GM23248 (cell line): ENCODE data around the gene FGGY. TPM values are rescaled to one million over a fixed set of nuclear protein-coding genes. Genes with fewer than 3 reads are reported as not detected.
"Not testable (repeated sequence)": the region's sequence is repeated elsewhere in the genome, so short reads cannot be mapped to it uniquely, and the experiment has no call there.

ENCODE experiments used
- DNase-seq: peaks from one replicate; pipeline ENCODE4 v3.0.0-alpha.2; 2015
- H2AFZ ChIP-seq: fragments of 200-600 bp; sonication (generic); 2 replicates; pipeline ENCODE4 v1.6.1; 2016; ENCODE audit warnings: antibody characterized with exemption
- H3F3A ChIP-seq: fragments of 200-600 bp; sonication (generic); 2 replicates; pipeline ENCODE4 v1.6.1; 2016; ENCODE audit warnings: mild to moderate bottlenecking, antibody characterized with exemption, mixed run types; ENCODE audit not compliant: insufficient read depth
- H3K27ac ChIP-seq: fragments of 200-600 bp; sonication (generic); 2 replicates; pipeline ENCODE4 v1.5.1; 2016; ENCODE audit warnings: mild to moderate bottlenecking
- H3K27me3 ChIP-seq: fragments of 200-600 bp; sonication (generic); replicated peaks from 2 replicates; pipeline ENCODE4 v1.6.1; 2016; ENCODE audit warnings: mild to moderate bottlenecking; ENCODE audit not compliant: insufficient read depth
- H3K36me3 ChIP-seq: fragments of 200-600 bp; sonication (generic); 2 replicates; pipeline ENCODE4 v1.6.1; 2016; ENCODE audit warnings: low read depth, mild to moderate bottlenecking
- H3K4me1 ChIP-seq: fragments of 200-600 bp; sonication (generic); 2 replicates; pipeline ENCODE4 v1.6.1; 2016; ENCODE audit warnings: mild to moderate bottlenecking; ENCODE audit not compliant: insufficient read depth
- H3K4me2 ChIP-seq: fragments of 200-600 bp; sonication (generic); one replicate; pipeline ENCODE4 v1.6.1; 2016; ENCODE audit warnings: mild to moderate bottlenecking; ENCODE audit not compliant: unreplicated experiment
- H3K4me3 ChIP-seq: fragments of 200-600 bp; sonication (generic); 2 replicates; pipeline ENCODE4 v1.5.1; 2016; ENCODE audit warnings: mild to moderate bottlenecking
- H3K79me2 ChIP-seq: fragments of 200-600 bp; sonication (generic); 2 replicates; pipeline ENCODE4 v1.6.1; 2016; ENCODE audit warnings: mild to moderate bottlenecking; ENCODE audit not compliant: insufficient read depth
- H3K9ac ChIP-seq: fragments of 200-600 bp; sonication (generic); 2 replicates; pipeline ENCODE4 v1.6.1; 2016; ENCODE audit warnings: mild to moderate bottlenecking
- H3K9me2 ChIP-seq: fragments of 200-600 bp; sonication (generic); 2 replicates; pipeline ENCODE4 v1.6.1; 2016; ENCODE audit warnings: mixed run types, mild to moderate bottlenecking, moderate library complexity; ENCODE audit not compliant: insufficient read depth
- H3K9me3 ChIP-seq: fragments of 200-600 bp; sonication (generic); one replicate; pipeline ENCODE4 v1.6.1; 2017; ENCODE audit warnings: low read depth
- H4K20me1 ChIP-seq: fragments of 200-600 bp; sonication (generic); 2 replicates; pipeline ENCODE4 v1.6.0; 2016; ENCODE audit not compliant: insufficient read depth
- EZH2 ChIP-seq: fragments of 200-600 bp; sonication (generic); IDR thresholded peaks from 2 replicates; pipeline ENCODE4 v1.6.1; 2018; ENCODE audit warnings: antibody characterized with exemption, mild to moderate bottlenecking; ENCODE audit not compliant: insufficient read depth, poor library complexity, severe bottlenecking
- EZH2phosphoT487 ChIP-seq: fragments of 200-600 bp; sonication (generic); IDR thresholded peaks from 2 replicates; pipeline ENCODE4 v1.6.1; 2018; ENCODE audit warnings: antibody characterized with exemption, moderate library complexity, mild to moderate bottlenecking, low read depth; ENCODE audit not compliant: insufficient read depth
- WGBS, 2 experiments: methylation state at CpG; one replicate each; pipeline ENCODE4 v1.1.6; 2015 to 2017; ENCODE audit warnings: low lambda C conversion rate in 2 of 2, low coverage in 1 of 2; ENCODE audit errors: missing lambda C conversion rate in 2 of 2; 5-methylcytosine and 5-hydroxymethylcytosine counted together
- in situ Hi-C: fragments of 300-500 bp; cut with MboI; formaldehyde crosslinking; loops from 2 replicates; pipeline ENCODE4 v1.15.0; 2020
- polyA plus RNA-seq: library from polyadenylated mRNA; unstranded; fragments of >200 nt; fragmentation: Nextera tagmentation; extraction: Ambion mirVana; gene quantifications from 2 replicates; pipeline ENCODE4 v1.2.1, GENCODE V29; 2016
- total RNA-seq: library from RNA; depleted of rRNA; stranded (reverse); fragments of >200 nt; shearing (Covaris generic); gene quantifications from 2 replicates; pipeline ENCODE4 v1.2.3, GENCODE V29; 2014

The FGGY gene
- total and polyA plus RNA-seq, 2 experiments from 2014 or later: 12.8 to 16.9 TPM

DNA sequence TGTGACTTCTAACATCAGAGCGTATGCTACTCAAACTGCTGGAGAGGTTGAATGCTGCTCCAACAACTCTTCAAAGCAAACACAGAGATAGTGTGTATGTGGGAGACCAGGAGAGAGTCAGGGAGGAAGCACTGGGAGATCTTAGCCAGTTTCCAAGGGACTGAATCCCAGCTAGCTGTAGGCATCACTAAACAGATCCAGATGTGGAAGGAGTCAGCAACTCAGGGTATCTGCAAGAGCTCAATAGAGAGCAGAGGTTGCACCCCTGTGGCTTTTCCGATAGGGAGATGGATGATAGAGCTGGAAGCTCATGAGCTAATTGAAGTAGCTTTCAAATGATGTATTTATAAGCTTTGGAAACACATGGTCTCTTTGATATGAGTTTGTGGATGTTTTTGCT lies 349.0 kb downstream of the FGGY start:
- H4K20me1 ChIP-seq: no peaks in the 10 kb centered on the region
- in situ Hi-C loops: no loop called here
- H3K79me2 ChIP-seq: no peaks in the 10 kb centered on the region
- 0 out of 2 replicates have a peak overlapping the region, but pooled peaks have one; percentile 8 for H3K27ac ChIP-seq
- H3F3A ChIP-seq: peaks cover 9% of the 10 kb centered on the region; the same call in 1 of the 2 replicates
- no peak overlapping the region for H2AFZ ChIP-seq
- H3K4me3 ChIP-seq: no peak overlapping the region
- DNase-seq: peak; percentile 78
- H3K4me2 ChIP-seq: peak overlapping the region; percentile 2
- H3K9me3 ChIP-seq: no peaks in the 10 kb centered on the region
- no peaks in the 10 kb centered on the region for H3K9me2 ChIP-seq
- H3K27me3 ChIP-seq: no peaks in the 10 kb centered on the region
- H3K4me1 ChIP-seq: peaks cover 8% of the 10 kb centered on the region; the same call in 1 of the 2 replicates
- no peak overlapping the region for H3K9ac ChIP-seq
- WGBS, 2 experiments: 10 to 13% methylated on average over 2 of the region's 2 CpGs
- TF ChIP-seq EZH2 (no peak), EZH2phosphoT487 (no peak)
- H3K36me3 ChIP-seq: no peaks in the 10 kb centered on the region

- H2AFZ ChIP-seq, in situ Hi-C loops, H3K27ac ChIP-seq, H3K36me3 ChIP-seq, H4K20me1 ChIP-seq, H3K27me3 ChIP-seq, H3K79me2 ChIP-seq, H3F3A ChIP-seq, H3K9ac ChIP-seq, H3K4me1 ChIP-seq, H3K9me2 ChIP-seq, H3K9me3 ChIP-seq, DNase-seq, H3K4me3 ChIP-seq, H3K4me2 ChIP-seq: not testable (repeated sequence)
- WGBS, 2 experiments: 87 to 88% methylated on average over 19 to 30 of the region's 30 CpGs
These were observed 356.5 kb downstream of the FGGY start for GRCh38 chr1:59653142-59653958.

DNA sequence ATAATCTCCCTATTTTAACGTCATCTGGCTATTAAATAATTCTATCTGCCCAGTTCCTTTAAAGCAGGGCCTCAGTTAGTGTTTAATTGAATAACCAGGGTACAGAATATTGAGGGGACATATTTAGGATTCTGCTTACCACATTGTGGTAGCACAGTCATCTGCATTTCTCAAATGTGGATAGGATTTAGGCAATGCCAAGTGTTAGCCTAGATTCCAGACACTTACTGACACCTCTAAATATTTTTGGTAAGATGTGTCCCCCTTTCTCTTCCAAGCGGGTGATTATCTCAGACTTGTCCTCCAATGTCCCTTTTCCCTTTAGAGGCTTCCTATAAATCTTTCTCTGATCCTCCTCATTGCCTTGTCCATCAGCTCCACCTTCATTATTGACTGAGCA lies 357.1 kb downstream of the FGGY start:
- no peak for DNase-seq
- TF ChIP-seq EZH2phosphoT487 (no peak), EZH2 (no peak)
- in situ Hi-C loops: no loop called here
- no peak overlapping the region for H3K9ac ChIP-seq
- H3K27me3 ChIP-seq: no peaks in the 10 kb centered on the region
- no peaks in the 10 kb centered on the region for H3K9me2 ChIP-seq
- H3K27ac ChIP-seq: no peak overlapping the region
- 86 to 90% methylated on average over 2 of the region's 2 CpGs for WGBS, 2 experiments
- no peaks in the 10 kb centered on the region for H3K4me1 ChIP-seq
- H4K20me1 ChIP-seq: no peaks in the 10 kb centered on the region
- H3K4me3 ChIP-seq: no peak overlapping the region
- no peaks in the 10 kb centered on the region for H3K79me2 ChIP-seq
- H3F3A ChIP-seq: no peaks in the 10 kb centered on the region
- no peak overlapping the region for H2AFZ ChIP-seq
- H3K4me2 ChIP-seq: no peak overlapping the region
- H3K36me3 ChIP-seq: no peaks in the 10 kb centered on the region
- H3K9me3 ChIP-seq: no peaks in the 10 kb centered on the region

GRCh38 chr1:59657873-59658465 lies 361.1 kb downstream of the FGGY start:
- Histone ChIP-seq H3F3A (no peaks in the 10 kb centered on the region), H4K20me1 (no peaks in the 10 kb centered on the region), H3K9me3 (no peaks in the 10 kb centered on the region), H3K27ac (no peak overlapping the region), H3K36me3 (no peaks in the 10 kb centered on the region), H3K79me2 (no peaks in the 10 kb centered on the region), H3K9ac (no peak overlapping the region), H3K4me3 (no peak overlapping the region), H3K9me2 (no peaks in the 10 kb centered on the region), H3K27me3 (no peaks in the 10 kb centered on the region), H3K4me2 (no peak overlapping the region), H3K4me1 (no peaks in the 10 kb centered on the region), H2AFZ (no peak overlapping the region)
- in situ Hi-C loops: no loop called here
- 85 to 86% methylated on average over 3 of the region's 3 CpGs for WGBS, 2 experiments
- TF ChIP-seq EZH2: no peak
- TF ChIP-seq EZH2phosphoT487: no peak
- no peak for DNase-seq
